ENCODE measurements around the gene NUDCD3.

GRCh38 chr7:44402401-44403060 is 87.9 kb downstream of the NUDCD3 start:
- TF ChIP-seq CTCF (IDR thresholded peaks at IDR 0.05) = no peak
- no peak for TF ChIP-seq POLR2A (IDR thresholded peaks at IDR 0.05)
- TF ChIP-seq EP300 (IDR thresholded peaks at IDR 0.05) = no peak
- no peak for TF ChIP-seq POLR2AphosphoS5 (IDR thresholded peaks at IDR 0.05)

Measured in suprapubic skin (tissue), 4 donors.